Stimulated activated naive CD8-positive, alpha-beta T cell treated with anti-CD3 and anti-CD28 coated beads, Interleukin-15, Interleukin-2, amounts not matched to agents 100 ng/mL and 50 ng/mL, for 24 hours (primary cell): Measurements from ENCODE around the gene ACSL6.

Source experiments
- H3K27ac Mint-ChIP-seq: one replicate; pipeline ENCODE4 v1.8.0; 2021; ENCODE audit warnings: mild to moderate bottlenecking, mixed read lengths
- H3K27me3 Mint-ChIP-seq: one replicate; pipeline ENCODE4 v1.8.0; 2021; ENCODE audit warnings: mixed read lengths
- H3K36me3 Mint-ChIP-seq: one replicate; pipeline ENCODE4 v1.8.0; 2021; ENCODE audit warnings: low read depth, mixed read lengths
- H3K4me1 Mint-ChIP-seq: one replicate; pipeline ENCODE4 v1.8.0; 2021; ENCODE audit warnings: low read depth, mixed read lengths
- H3K4me3 Mint-ChIP-seq: one replicate; pipeline ENCODE4 v1.8.0; 2021; ENCODE audit warnings: mild to moderate bottlenecking, mixed read lengths
- H3K9me3 Mint-ChIP-seq: one replicate; pipeline ENCODE4 v1.8.0; 2021; ENCODE audit warnings: mixed read lengths

Gene ACSL6

DNA sequence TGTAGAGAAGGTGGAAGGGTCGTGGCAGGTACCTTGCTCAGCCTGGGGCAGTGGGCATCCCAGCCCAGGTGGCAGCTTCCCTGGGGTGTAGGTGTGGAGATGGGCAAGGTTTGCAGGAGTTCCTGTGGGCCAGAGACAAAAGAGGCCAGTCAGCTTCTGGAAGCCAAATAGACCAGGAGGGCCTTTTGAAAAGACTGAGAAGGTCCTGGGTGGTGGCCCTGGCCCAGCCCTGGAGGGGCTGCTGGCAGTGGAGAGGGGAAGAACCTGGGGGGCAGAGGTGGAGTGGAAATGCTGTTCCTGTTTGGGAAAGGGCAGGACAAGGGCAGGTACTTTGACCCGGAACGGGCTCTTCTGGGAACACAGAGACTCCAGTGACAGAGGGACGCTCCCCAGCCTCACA lies 42.0 kb upstream of the ACSL6 start:
- Mint-ChIP-seq H3K9me3 (no peaks in the 10 kb centered on the region), H3K36me3 (no peaks in the 10 kb centered on the region), H3K4me1 (peaks cover 40% of the 10 kb centered on the region)

DNA sequence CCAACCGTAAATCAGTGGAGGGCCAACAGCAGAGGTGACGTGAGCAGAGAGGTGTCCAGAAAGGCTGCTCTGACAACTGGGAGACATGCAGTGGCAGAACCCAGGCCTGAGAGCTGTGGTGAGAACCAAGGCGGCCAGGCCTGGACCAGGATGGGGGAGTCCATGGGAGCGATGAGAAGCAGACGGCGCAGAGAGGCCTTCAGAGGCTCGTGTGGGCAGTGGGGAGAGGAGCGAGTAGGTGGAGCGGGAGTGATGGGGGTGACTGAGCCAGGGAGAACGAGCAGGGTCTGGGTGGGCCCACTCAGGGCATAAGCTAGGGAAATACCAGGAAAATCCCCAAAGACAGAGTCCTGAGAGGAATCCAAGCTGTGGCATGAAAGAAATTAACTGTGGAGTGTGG lies 41.1 kb upstream of the ACSL6 start:
- Mint-ChIP-seq H3K4me1 (peaks cover 32% of the 10 kb centered on the region), H3K27ac (no peak overlapping the region), H3K9me3 (no peaks in the 10 kb centered on the region), H3K4me3 (no peak overlapping the region), H3K36me3 (no peaks in the 10 kb centered on the region), H3K27me3 (no peaks in the 10 kb centered on the region)

More for the DNA sequence above, 42.0 kb upstream of the ACSL6 start:
- Mint-ChIP-seq H3K4me3 (no peak overlapping the region), H3K27me3 (no peaks in the 10 kb centered on the region), H3K27ac (no peak overlapping the region)

DNA sequence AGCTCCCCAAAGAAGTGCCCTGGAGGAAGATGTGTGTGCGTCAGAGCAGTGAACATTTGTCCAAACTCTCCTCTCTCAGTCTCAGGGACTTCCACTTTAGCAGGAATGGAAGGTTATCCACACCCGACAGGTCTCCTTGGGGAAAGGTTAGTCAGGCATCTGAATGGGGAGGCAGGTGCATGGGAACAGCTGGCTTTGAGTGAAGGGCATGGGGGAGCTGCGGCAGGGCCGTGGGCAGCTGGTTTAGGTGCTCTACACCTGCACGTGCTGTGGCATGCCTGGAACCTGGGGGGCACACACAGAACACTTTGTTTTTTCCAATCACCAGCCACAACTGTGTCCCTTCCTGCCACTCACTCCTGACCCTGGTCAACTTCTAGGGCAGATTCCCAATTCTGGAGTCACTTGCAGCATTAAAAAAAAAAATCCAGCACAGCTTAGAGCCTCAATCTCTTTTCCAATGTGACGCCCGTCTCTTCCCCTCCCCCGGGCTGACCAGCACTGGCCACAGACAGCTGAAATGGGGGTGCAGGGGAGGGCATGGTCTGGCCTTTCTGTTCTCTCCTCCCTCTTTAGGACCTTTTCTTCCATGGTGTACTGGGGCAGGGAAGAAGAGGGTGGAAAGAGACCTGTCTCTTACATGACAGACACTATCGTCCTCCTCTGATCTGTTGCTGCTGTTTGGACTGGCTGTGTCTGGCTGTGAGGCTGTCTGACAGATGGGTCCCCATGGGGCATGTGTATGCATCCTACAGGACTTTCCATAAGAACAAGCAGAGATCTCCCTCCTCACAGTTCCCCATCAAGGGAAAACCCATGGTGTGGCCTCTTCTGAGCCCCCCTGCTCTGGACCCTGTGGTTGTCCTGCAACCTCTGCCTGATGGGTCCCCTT lies 39.4 kb upstream of the ACSL6 start:
- no peaks in the 10 kb centered on the region for H3K36me3 Mint-ChIP-seq
- H3K4me1 Mint-ChIP-seq = peaks cover 24% of the 10 kb centered on the region
- no peak overlapping the region for H3K27ac Mint-ChIP-seq
- H3K27me3 Mint-ChIP-seq = no peaks in the 10 kb centered on the region
- no peak overlapping the region for H3K4me3 Mint-ChIP-seq
- H3K9me3 Mint-ChIP-seq = no peaks in the 10 kb centered on the region

DNA sequence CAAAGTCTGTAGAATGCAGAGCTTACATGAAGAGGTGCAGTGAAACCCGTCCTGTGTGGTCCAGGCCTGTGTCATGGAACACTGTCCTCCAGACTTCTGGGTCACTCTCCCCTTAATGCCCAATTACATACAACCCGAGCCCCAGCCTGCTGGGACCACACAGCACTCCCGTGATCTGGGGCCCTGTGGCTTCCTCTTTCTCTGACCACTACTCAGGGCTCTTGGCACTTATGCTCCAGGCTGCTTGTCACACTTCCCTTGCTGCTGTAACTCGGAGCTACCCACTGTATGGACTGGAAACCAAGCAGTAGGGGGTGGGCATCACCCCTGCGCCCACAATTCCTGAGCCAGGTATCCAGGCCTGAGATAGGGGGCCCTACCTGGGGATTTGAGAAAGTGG lies 38.7 kb upstream of the ACSL6 start:
- no peak overlapping the region for H3K27ac Mint-ChIP-seq
- no peaks in the 10 kb centered on the region for H3K27me3 Mint-ChIP-seq
- H3K4me1 Mint-ChIP-seq = peaks cover 16% of the 10 kb centered on the region
- H3K36me3 Mint-ChIP-seq = no peaks in the 10 kb centered on the region
- H3K4me3 Mint-ChIP-seq = no peak overlapping the region
- no peaks in the 10 kb centered on the region for H3K9me3 Mint-ChIP-seq

DNA sequence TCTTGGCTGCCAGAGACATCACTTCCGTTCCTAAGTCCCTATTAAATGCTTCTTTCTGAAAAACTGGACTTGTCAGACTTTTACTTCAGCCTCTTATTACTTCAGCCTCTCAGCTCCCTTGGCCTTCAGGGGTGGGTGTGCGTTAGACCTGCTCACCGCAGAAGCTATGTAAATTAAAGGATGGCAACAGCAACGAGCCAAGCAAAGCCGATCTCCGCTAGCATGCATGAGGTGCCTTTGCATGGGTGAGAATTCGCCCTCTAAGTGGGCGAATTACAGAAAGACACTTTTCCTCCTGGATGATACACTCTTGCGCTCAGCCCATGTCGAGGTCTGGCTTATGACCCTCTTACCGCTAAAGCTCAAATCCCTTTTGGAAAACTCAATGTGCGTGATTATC lies 38.1 kb upstream of the ACSL6 start:
- no peak overlapping the region for H3K4me3 Mint-ChIP-seq
- no peaks in the 10 kb centered on the region for H3K36me3 Mint-ChIP-seq
- H3K4me1 Mint-ChIP-seq = peaks cover 11% of the 10 kb centered on the region
- H3K9me3 Mint-ChIP-seq = no peaks in the 10 kb centered on the region
- no peaks in the 10 kb centered on the region for H3K27me3 Mint-ChIP-seq
- no peak overlapping the region for H3K27ac Mint-ChIP-seq

DNA sequence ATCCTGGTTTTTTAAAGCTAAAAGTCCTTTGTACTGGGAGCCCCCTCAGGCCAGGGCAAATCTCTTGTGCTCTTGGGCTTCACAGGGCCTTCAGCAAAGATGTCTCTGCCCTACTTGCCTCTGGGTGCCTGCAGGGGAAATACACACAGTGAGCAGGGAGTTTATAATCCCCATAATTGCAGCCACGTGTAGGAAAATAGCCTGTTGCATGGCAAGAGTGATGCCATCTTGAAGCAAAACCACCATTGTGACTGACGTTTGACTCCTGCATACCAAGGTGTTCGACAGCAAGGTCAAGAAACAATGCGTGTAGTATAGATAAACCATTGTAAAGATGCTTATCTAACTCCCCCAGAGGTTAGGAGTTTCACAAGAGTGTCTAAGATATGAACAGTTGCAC lies 37.6 kb upstream of the ACSL6 start:
- no peaks in the 10 kb centered on the region for H3K36me3 Mint-ChIP-seq
- H3K4me1 Mint-ChIP-seq = peaks cover 10% of the 10 kb centered on the region
- no peak overlapping the region for H3K4me3 Mint-ChIP-seq
- H3K27ac Mint-ChIP-seq = no peak overlapping the region
- H3K27me3 Mint-ChIP-seq = peaks cover 3% of the 10 kb centered on the region
- no peaks in the 10 kb centered on the region for H3K9me3 Mint-ChIP-seq

DNA sequence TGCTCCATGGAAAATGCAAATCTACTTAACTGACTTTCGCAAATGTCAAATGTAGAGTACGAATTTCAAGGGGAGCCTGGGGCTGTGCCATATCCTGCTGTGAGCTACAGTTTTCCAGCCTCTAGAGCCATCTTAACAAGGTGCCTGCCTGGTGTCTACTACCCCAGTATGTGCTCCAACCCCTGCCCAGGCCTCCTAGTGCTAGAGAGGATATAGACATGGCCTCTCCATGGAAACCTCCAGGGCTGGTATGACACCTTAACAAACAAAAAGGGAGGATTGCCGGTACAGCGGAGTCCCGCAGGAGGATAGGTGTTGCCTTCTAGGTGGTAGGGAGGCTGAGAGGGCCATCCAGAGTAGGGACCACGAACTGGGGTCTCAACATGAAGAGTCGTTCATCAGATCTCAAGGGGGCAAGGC lies 35.4 kb upstream of the ACSL6 start:
- H3K36me3 Mint-ChIP-seq = no peaks in the 10 kb centered on the region
- H3K27ac Mint-ChIP-seq = peak overlapping the region; percentile 38
- peaks cover 10% of the 10 kb centered on the region for H3K4me1 Mint-ChIP-seq
- H3K27me3 Mint-ChIP-seq = peaks cover 8% of the 10 kb centered on the region
- peaks cover 6% of the 10 kb centered on the region for H3K9me3 Mint-ChIP-seq
- no peak overlapping the region for H3K4me3 Mint-ChIP-seq

DNA sequence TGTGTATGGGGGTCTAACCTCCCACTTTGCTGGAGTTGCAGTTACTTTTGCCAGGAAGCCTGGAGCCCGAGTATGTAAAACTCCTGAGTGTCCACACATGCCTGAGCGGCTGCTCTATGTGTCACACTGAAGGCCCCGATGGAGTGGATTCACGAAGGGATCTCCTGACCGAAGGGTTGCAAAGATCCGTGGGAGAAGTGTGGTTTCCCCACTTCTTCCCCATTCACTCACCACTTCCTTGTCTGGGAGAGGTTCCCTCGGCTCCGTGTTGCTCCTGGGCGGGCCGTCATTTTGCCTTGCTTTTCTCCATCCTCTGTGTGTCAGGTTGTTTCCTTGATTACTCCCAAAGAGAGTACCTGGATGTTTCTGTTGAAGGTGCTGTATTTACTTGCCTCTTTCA lies 32.7 kb upstream of the ACSL6 start:
- Mint-ChIP-seq H3K9me3 (peaks cover 6% of the 10 kb centered on the region), H3K27me3 (peaks cover 30% of the 10 kb centered on the region), H3K4me1 (peaks cover 18% of the 10 kb centered on the region), H3K27ac (no peak overlapping the region), H3K36me3 (no peaks in the 10 kb centered on the region), H3K4me3 (no peak overlapping the region)

DNA sequence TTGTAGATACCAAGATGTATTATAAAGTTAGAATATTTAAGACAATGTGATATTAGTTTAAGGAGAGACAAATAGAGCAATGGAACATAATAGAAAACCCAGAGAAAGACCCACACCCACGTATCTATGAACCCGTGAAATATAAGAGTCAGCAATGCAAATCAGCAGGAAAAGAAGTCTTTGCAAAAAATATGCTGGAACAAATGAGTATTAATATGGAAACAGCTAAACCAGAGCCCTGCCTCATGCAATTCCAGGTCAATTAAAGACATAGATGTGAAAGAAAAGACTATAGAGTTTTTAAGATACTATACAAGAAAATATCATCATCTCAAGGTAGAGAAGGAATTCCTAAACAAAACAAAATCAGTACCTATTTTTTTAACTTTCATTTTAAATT lies 25.9 kb upstream of the ACSL6 start:
- peaks cover 21% of the 10 kb centered on the region for H3K9me3 Mint-ChIP-seq
- H3K4me3 Mint-ChIP-seq = no peak overlapping the region
- H3K27me3 Mint-ChIP-seq = peaks cover 45% of the 10 kb centered on the region
- peaks cover 4% of the 10 kb centered on the region for H3K36me3 Mint-ChIP-seq
- H3K4me1 Mint-ChIP-seq = peaks cover 39% of the 10 kb centered on the region
- H3K27ac Mint-ChIP-seq = peak overlapping the region; percentile 56

DNA sequence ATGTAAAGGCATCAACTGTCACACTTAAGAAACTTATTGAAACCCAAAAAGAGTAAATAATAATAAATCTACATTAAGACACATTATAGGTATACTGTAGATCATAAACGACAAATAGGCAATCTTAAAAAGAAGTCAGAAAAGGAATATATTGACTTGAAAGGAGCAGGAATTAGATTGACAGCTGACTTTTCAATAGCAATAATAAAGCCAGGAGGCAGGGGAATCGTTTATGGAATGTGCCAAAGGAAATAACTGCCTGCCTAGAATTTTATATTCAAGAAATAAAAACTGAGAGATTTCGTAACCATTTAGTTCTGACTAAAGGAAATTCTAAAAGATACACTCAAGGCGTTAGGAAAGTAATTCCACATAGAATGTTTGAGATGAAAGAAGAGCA lies 21.7 kb upstream of the ACSL6 start:
- Mint-ChIP-seq H3K27ac (no peak overlapping the region), H3K4me1 (peaks cover 32% of the 10 kb centered on the region), H3K36me3 (peaks cover 4% of the 10 kb centered on the region), H3K27me3 (peaks cover 35% of the 10 kb centered on the region), H3K9me3 (peaks cover 17% of the 10 kb centered on the region), H3K4me3 (no peak overlapping the region)

DNA sequence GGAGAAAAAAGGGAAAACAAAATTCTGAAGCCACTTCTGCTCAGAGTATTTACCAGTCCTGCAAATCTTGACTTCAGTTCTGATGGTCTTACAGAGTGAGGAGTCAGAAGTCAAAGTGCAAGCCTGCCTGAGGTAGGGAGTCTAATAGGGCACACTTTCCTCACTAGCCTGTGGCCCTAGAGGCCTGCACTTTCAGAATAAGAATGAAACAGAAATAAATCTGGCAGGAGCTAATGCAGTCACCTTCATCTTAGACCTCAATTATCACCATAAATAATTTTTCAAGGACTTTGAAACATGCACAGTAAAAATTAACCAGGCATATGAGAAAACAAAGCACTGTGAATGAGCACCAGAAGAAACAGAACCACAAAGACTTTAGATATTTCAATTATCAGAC lies 20.7 kb upstream of the ACSL6 start:
- Mint-ChIP-seq H3K4me3 (no peak overlapping the region), H3K27ac (no peak overlapping the region), H3K4me1 (peaks cover 23% of the 10 kb centered on the region), H3K27me3 (peaks cover 35% of the 10 kb centered on the region), H3K36me3 (peaks cover 7% of the 10 kb centered on the region), H3K9me3 (peaks cover 17% of the 10 kb centered on the region)

DNA sequence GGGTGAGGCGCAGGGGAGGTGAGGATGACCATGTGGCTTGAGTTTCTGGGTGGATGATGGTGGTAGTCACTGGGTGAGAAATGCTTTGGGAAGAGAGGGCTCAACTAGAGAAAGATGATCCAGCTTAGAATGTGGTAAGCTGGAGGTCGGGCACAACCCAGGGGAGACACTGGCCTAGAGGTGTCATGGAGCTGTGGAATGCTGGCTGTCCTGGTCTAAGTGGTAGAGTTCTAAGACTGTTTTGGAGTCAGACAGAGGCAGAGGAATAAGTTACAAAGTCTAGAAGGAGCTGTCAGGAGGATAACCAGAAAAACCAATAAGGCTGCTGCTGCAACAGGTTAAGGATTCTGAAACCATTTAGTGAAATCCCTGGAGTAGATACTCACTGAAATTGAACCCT lies 19.2 kb upstream of the ACSL6 start:
- peaks cover 17% of the 10 kb centered on the region for H3K9me3 Mint-ChIP-seq
- no peak overlapping the region for H3K4me3 Mint-ChIP-seq

DNA sequence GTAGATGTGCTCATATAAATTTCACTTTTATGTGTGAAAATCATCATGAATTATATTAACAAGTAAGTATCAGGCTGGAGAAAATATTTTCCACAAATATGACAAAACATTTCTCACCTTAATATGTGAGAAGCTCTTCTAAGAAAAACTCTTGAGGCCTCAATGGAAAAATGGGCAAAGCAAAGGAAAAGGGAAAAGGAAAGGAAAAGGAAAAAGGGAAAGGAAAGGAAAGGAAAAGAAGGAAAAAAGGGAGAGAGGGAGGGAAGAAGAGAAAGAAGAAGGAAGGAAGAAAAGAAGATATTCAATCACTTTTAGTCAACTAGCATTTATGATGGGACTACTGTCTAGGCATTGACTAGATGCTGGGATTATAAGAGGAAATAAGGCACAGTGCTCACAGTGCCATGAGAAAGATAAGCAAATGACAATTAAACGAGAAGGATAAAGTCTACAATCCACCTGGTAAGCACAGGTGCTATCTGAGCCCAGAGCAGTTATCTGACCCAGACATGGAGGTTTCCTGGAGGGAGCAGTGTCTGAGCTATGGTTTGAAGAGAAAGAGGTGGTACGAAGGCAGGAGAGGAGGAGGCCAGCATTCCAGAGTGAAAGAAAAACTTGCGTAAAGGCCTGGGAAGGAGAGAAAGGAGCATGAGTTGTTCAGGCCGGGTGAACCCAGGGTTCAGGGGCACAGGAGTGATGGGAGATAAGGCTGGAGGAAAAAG lies 18.3 kb upstream of the ACSL6 start:
- Mint-ChIP-seq H3K27me3 (peaks cover 31% of the 10 kb centered on the region), H3K4me3 (no peak overlapping the region), H3K27ac (peak overlapping the region; percentile 49), H3K36me3 (peaks cover 7% of the 10 kb centered on the region), H3K4me1 (peaks cover 10% of the 10 kb centered on the region), H3K9me3 (peaks cover 17% of the 10 kb centered on the region)

More for the DNA sequence above, 19.2 kb upstream of the ACSL6 start:
- Mint-ChIP-seq H3K36me3 (peaks cover 7% of the 10 kb centered on the region), H3K27ac (no peak overlapping the region), H3K4me1 (peaks cover 10% of the 10 kb centered on the region), H3K27me3 (peaks cover 31% of the 10 kb centered on the region)

DNA sequence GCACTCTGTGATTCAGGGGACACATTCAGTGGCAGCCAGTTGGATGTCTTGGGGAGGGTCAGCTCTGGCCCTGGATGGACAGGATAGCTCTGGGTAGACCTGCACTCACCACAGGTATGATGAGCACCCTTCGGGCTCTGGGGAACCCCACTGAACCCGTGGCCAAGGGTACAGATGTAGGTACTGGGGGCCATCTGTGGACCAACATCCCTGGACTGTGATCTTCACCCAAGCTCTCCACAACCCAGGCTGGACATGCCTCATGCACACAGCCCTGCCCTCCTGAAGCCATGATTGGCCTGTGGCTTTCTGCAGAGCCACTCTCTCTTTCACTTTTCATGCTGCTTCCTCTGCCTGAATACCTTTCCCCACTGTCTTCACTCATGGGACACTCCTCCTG lies 15.6 kb upstream of the ACSL6 start:
- H3K27ac Mint-ChIP-seq = no peak overlapping the region
- H3K4me1 Mint-ChIP-seq = peaks cover 10% of the 10 kb centered on the region
- peaks cover 14% of the 10 kb centered on the region for H3K27me3 Mint-ChIP-seq
- no peak overlapping the region for H3K4me3 Mint-ChIP-seq
- no peaks in the 10 kb centered on the region for H3K9me3 Mint-ChIP-seq
- peaks cover 3% of the 10 kb centered on the region for H3K36me3 Mint-ChIP-seq

DNA sequence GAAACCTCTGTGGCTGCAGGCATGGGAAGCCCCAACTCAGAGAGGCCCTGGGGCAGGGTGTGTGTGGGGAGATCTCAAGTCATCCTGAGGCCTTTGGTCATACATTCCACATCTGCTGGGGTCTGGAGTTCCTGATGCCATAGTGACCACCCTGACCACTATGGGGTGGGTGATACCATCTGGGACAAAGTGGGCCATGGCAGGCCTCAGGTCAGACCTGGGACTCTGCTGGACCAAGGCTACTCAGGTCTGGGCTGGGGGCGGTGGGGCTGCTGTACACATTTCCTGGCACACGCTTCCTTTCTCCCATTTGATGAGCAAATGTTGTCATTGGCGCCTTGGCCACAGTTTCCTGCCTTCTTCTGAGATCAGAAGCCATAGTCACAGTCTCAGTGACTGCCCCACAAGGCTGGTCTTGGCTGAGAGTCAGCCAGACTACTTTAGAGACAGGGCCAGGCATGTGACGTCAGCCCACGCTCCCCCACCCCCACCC lies 15.1 kb upstream of the ACSL6 start:
- H3K4me1 Mint-ChIP-seq = peaks cover 5% of the 10 kb centered on the region
- no peak overlapping the region for H3K27ac Mint-ChIP-seq
- H3K9me3 Mint-ChIP-seq = no peaks in the 10 kb centered on the region
- H3K4me3 Mint-ChIP-seq = no peak overlapping the region
- peaks cover 3% of the 10 kb centered on the region for H3K36me3 Mint-ChIP-seq
- peaks cover 12% of the 10 kb centered on the region for H3K27me3 Mint-ChIP-seq
